Transverse colon (tissue), 4 donors: ENCODE results near the gene CBX6. TPM values are rescaled to one million over a fixed set of nuclear protein-coding genes. Genes with fewer than 3 reads are reported as not detected.

Source experiments
- DNase-seq: peaks from one replicate; pipeline ENCODE4 v3.0.0-alpha.2; 2019
- H3K27ac ChIP-seq, 4 donors: fragments of 200-600 bp; sonication (generic); 2 replicates each; pipeline ENCODE4 v1.5.1; 2016 to 2018; ENCODE audit warnings: inconsistent platforms in 4 of 4
- H3K27me3 ChIP-seq: fragments of 200-600 bp; sonication (generic); 2 replicates; pipeline ENCODE4 v1.5.1; 2017; ENCODE audit warnings: inconsistent platforms
- H3K36me3 ChIP-seq, 4 donors: fragments of 200-600 bp; sonication (generic); 2 replicates each; pipeline ENCODE4 v1.5.1; 2017 to 2019; ENCODE audit warnings: inconsistent platforms in 4 of 4
- H3K4me1 ChIP-seq, 4 donors: fragments of 200-600 bp; sonication (generic); 2 replicates each; pipeline ENCODE4 v1.5.1; 2017 to 2020; ENCODE audit warnings: inconsistent platforms in 4 of 4
- H3K4me3 ChIP-seq, 4 donors: fragments of 200-600 bp; sonication (generic); 1 replicate in 1 of 4; 2 replicates in 3 of 4; pipeline versions ENCODE4 v1.5.1 to v1.6.1; 2017 to 2019; ENCODE audit warnings: inconsistent platforms in 4 of 4
- H3K9me3 ChIP-seq, 2 donors: fragments of 200-600 bp; sonication (generic); 2 replicates each; pipeline ENCODE4 v1.5.1; 2017 to 2019; ENCODE audit warnings: inconsistent platforms in 2 of 2
- EP300 ChIP-seq: sonication (generic); formaldehyde crosslinking; IDR thresholded peaks from one replicate; pipeline ENCODE4 v1.6.1; 2017; ENCODE audit warnings: antibody characterized with exemption, low read depth
- POLR2A ChIP-seq: fragments of 450-650 bp; IDR thresholded peaks from one replicate; pipeline ENCODE4 v1.6.1; 2016; ENCODE audit warnings: antibody characterized with exemption, mild to moderate bottlenecking, moderate library complexity
- POLR2AphosphoS5 ChIP-seq, 3 donors: sonication (generic); formaldehyde crosslinking; IDR thresholded peaks; one replicate each; pipeline ENCODE4 v1.6.1; 2016; ENCODE audit warnings: antibody characterized with exemption in 3 of 3
- WGBS, 2 donors: methylation state at CpG; one replicate each; pipeline ENCODE4 v1.1.5; 2018; ENCODE audit warnings: low coverage in 1 of 2; 5-methylcytosine and 5-hydroxymethylcytosine counted together
- in situ Hi-C, 4 donors: fragments of 200-750 bp; cut with MboI; loops; one replicate each; pipeline versions ENCODE4 v1.15.0 to v1.15.1; 2017; ENCODE audit warnings: low sequenced_read_pairs in 3 of 4, low pct_ligation_motif_present in 1 of 4, low pct_unique_long_range_greater_than_20kb in 1 of 4
- intact Hi-C: fragments of 100-400 bp; cut with DNase I; formaldehyde crosslinking; loops from one replicate; pipeline ENCODE4 v1.15.1; 2023; ENCODE audit warnings: low total_unique reads
- total RNA-seq, 4 donors: library from RNA; depleted of rRNA; stranded (reverse); fragments of >200 nt; gene quantifications; one replicate each; pipeline ENCODE4 v1.1.0, GENCODE V29; 2016
- TF ChIP-seq, protein P1 (sequence below), 5 experiments: fragments of 200-600 bp in 3 of 5; fragments of 450-650 bp in 2 of 5; sonication (generic) in 3 of 5; IDR thresholded peaks; 1 replicate in 2 of 5; 2 replicates in 3 of 5; pipeline ENCODE4 v1.5.1; 2016 to 2017; ENCODE audit warnings: antibody characterized with exemption in 5 of 5, inconsistent platforms in 3 of 5, mild to moderate bottlenecking in 2 of 5, moderate library complexity in 1 of 5

Gene CBX6
- total RNA-seq, 4 donors from 2014 or later, result 14.5 to 42.6 (median 22.1) TPM

DNA sequence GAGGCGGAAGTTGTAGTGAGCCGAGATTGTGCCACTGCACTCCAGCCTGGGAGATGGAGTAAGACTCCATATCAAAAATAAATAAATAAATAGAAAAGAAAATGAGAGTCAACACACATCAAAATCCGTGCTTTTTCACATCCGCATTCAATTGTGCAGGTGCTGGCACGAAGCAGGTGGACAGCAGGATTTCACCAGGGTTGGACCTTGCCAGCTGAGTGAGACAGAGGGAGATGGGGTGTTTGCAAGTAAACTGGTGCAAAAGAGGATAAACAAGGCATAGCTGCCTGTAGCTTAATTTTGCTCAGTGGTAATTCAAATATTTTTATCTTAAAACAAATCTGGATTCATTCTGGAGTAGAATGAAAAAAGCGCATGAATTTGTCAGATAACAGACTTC is 54.8 kb downstream of the CBX6 start:
- Histone ChIP-seq H3K4me1 (no peaks in the 10 kb centered on the region), H3K27ac (no peak overlapping the region), H3K9me3 (no peaks in the 10 kb centered on the region), H3K27me3 (no peaks in the 10 kb centered on the region), H3K36me3 (no peaks in the 10 kb centered on the region), H3K4me3 (no peak overlapping the region)
- intact Hi-C loops (no loop called here), in situ Hi-C loops (no loop called here)
- 73 to 76% methylated on average over 4 to 6 of the region's 6 CpGs for WGBS, 2 donors
- no peak for TF ChIP-seq POLR2A
- no peak for TF ChIP-seq POLR2AphosphoS5 (IDR thresholded peaks at IDR 0.05)
- TF ChIP-seq, protein P1, sequence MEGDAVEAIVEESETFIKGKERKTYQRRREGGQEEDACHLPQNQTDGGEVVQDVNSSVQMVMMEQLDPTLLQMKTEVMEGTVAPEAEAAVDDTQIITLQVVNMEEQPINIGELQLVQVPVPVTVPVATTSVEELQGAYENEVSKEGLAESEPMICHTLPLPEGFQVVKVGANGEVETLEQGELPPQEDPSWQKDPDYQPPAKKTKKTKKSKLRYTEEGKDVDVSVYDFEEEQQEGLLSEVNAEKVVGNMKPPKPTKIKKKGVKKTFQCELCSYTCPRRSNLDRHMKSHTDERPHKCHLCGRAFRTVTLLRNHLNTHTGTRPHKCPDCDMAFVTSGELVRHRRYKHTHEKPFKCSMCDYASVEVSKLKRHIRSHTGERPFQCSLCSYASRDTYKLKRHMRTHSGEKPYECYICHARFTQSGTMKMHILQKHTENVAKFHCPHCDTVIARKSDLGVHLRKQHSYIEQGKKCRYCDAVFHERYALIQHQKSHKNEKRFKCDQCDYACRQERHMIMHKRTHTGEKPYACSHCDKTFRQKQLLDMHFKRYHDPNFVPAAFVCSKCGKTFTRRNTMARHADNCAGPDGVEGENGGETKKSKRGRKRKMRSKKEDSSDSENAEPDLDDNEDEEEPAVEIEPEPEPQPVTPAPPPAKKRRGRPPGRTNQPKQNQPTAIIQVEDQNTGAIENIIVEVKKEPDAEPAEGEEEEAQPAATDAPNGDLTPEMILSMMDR (IDR thresholded peaks at IDR 0.05), result no peak
- no peak for TF ChIP-seq EP300
- no peak for DNase-seq

DNA sequence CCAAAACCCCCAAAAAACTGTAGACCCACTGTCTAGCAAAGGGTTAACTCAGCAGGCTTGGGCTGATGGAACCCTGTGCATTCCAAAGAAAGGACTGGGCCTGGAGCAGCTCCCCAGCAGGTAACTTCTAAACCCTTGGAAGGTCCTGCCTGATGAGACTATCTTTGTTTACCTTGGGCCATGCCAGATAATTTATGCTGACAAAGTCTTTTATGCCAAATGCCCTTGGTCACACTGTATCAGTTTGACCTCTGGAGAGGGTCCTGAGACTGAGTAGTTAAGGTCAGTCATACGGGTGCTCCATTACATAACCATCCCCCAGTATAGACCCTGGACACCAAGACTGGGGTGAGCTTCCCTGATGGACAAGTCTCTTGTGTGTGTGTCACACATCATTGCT is 56.2 kb downstream of the CBX6 start:
- Histone ChIP-seq H3K9me3 (no peaks in the 10 kb centered on the region), H3K4me1 (no peaks in the 10 kb centered on the region), H3K4me3 (no peak overlapping the region), H3K27me3 (no peaks in the 10 kb centered on the region), H3K36me3 (no peaks in the 10 kb centered on the region), H3K27ac (no peak overlapping the region)
- no CpG with 5 or more reads among the region's 1 CpG for WGBS, 2 donors
- no peak for DNase-seq
- TF ChIP-seq POLR2AphosphoS5 (IDR thresholded peaks at IDR 0.05) (no peak), POLR2A (no peak)
- in situ Hi-C loops (no loop called here), intact Hi-C loops (no loop called here)

Other genes starting within 250 kb of the CBX6 start
- under 1 TPM in 3 of 4 donors, not detected in 1; 0.20 to 0.79 (median 0.27) TPM for gene FAM227A, start 215.8 kb downstream of the CBX6 start, total RNA-seq
- 10 to 100 TPM; 15.0 to 19.8 (median 18.9) TPM for gene CBY1, start 215.6 kb downstream of the CBX6 start, total RNA-seq
- gene TOMM22, start 190.3 kb downstream of the CBX6 start, total RNA-seq, result 10 to 100 TPM; 19.1 to 48.3 (median 32.9) TPM
- 100 to 1,000 TPM in 3 of 4 donors, 10 to 100 TPM in 1; 34.6 to 189 (median 138) TPM for gene JOSD1, start 171.3 kb downstream of the CBX6 start, total RNA-seq
- gene GTPBP1, start 166.3 kb downstream of the CBX6 start, total RNA-seq, result 10 to 100 TPM; 51.5 to 84.9 (median 77.6) TPM
- gene SUN2, start 116.2 kb downstream of the CBX6 start, total RNA-seq, result 100 to 1,000 TPM; 168 to 523 (median 216) TPM
- 10 to 100 TPM; 13.8 to 39.0 (median 19.3) TPM for gene DNAL4, start 78.1 kb downstream of the CBX6 start, total RNA-seq
- gene NPTXR, start 28.2 kb downstream of the CBX6 start, total RNA-seq, result 10 to 100 TPM in 1 of 4 donors, 1 to 10 TPM in 2, under 1 TPM in 1; 0.75 to 27.9 (median 1.8) TPM
- gene APOBEC3A, start 85.4 kb upstream of the CBX6 start, total RNA-seq, result 1 to 10 TPM in 2 of 4 donors, not detected in 2; 2.7 to 3.0 TPM
- gene APOBEC3B, start 110.1 kb upstream of the CBX6 start, total RNA-seq, result 10 to 100 TPM in 2 of 4 donors, 1 to 10 TPM in 1, not detected in 1; 7.8 to 15.3 (median 10.9) TPM
- 1 to 10 TPM; 1.2 to 9.1 (median 7.5) TPM for gene APOBEC3C, start 142.0 kb upstream of the CBX6 start, total RNA-seq
- 1 to 10 TPM; 2.0 to 6.4 (median 4.2) TPM for gene APOBEC3D, start 148.9 kb upstream of the CBX6 start, total RNA-seq
- 1 to 10 TPM in 3 of 4 donors, not detected in 1; 2.6 to 6.8 (median 4.8) TPM for gene APOBEC3F, start 168.6 kb upstream of the CBX6 start, total RNA-seq
- gene APOBEC3G, start 205.1 kb upstream of the CBX6 start, total RNA-seq, result 10 to 100 TPM in 1 of 4 donors, 1 to 10 TPM in 2, not detected in 1; 7.1 to 11.6 (median 9.4) TPM
- 1 to 10 TPM in 1 of 4 donors, under 1 TPM in 1, not detected in 2; 0.41 to 2.1 TPM for gene APOBEC3H, start 225.0 kb upstream of the CBX6 start, total RNA-seq